NCI-H2029 treated with DMSO at 0.1 percent for 48 hours (cell line): ENCODE measurements around the gene DUSP7.

Experiments used
- DNase-seq: peaks from one replicate; lab custom pipeline; 2025; lab: John Stamatoyannopoulos, UW

Gene DUSP7

GRCh38 chr3:52067526-52067925, 11.2 kb upstream of the DUSP7 start:
- DNase-seq = no peak

GRCh38 chr3:52067046-52067445, 10.7 kb upstream of the DUSP7 start:
- no peak for DNase-seq

- DNase-seq = no peak
These were observed 8.9 kb upstream of the DUSP7 start for GRCh38 chr3:52065264-52065756.

GRCh38 chr3:52064561-52064960, 8.2 kb upstream of the DUSP7 start:
- no peak for DNase-seq

- no peak for DNase-seq
These were observed 6.8 kb upstream of the DUSP7 start for GRCh38 chr3:52063026-52063723.

GRCh38 chr3:52062505-52062904, 6.1 kb upstream of the DUSP7 start:
- no peak for DNase-seq

GRCh38 chr3:52061121-52061910, 4.9 kb upstream of the DUSP7 start:
- no peak for DNase-seq

- DNase-seq = no peak
These were observed 3.4 kb upstream of the DUSP7 start for GRCh38 chr3:52059781-52060180.

- no peak for DNase-seq
These were observed 1.6 kb upstream of the DUSP7 start for GRCh38 chr3:52057812-52058495.

- peak; percentile 81 for DNase-seq
These were observed 819 bp upstream of the DUSP7 start for GRCh38 chr3:52056968-52057811.

GRCh38 chr3:52055537-52056351, 627 bp downstream of the DUSP7 start:
- DNase-seq = no peak

GRCh38 chr3:52054661-52055511, 1.5 kb downstream of the DUSP7 start:
- no peak for DNase-seq

GRCh38 chr3:52053307-52054304, 2.8 kb downstream of the DUSP7 start:
- DNase-seq = no peak

- DNase-seq = no peak
These were observed 3.5 kb downstream of the DUSP7 start for GRCh38 chr3:52052831-52053306.

- DNase-seq = no peak
These were observed 4.9 kb downstream of the DUSP7 start for GRCh38 chr3:52051444-52051843.

GRCh38 chr3:52050571-52050970, 5.8 kb downstream of the DUSP7 start:
- DNase-seq = no peak

GRCh38 chr3:52049503-52049902, 6.9 kb downstream of the DUSP7 start:
- no peak for DNase-seq

- DNase-seq = no peak
These were observed 8.9 kb downstream of the DUSP7 start for GRCh38 chr3:52047295-52047960.
